MM.1S (cell line): ENCODE results near the gene BRF1.

Experiments
- EZH2 ChIP-seq: fragments of 300-600 bp; sonication (generic); optimal IDR thresholded peaks from 2 replicates; pipeline ENCODE3; 2017; ENCODE audit warnings: low read depth, mild to moderate bottlenecking, antibody characterized with exemption, low read length, mixed read lengths
- EZH2phosphoT487 ChIP-seq: fragments of 300-600 bp; sonication (generic); IDR thresholded peaks from 2 replicates; pipeline ENCODE4 v1.6.1; 2018; ENCODE audit warnings: antibody characterized with exemption, low read length
- TF ChIP-seq, protein P1 (sequence below): fragments of 300-600 bp; sonication (generic); IDR thresholded peaks from 2 replicates; pipeline ENCODE4 v1.5.1; 2016; ENCODE audit warnings: antibody characterized with exemption, low read length, mixed read lengths

DNA sequence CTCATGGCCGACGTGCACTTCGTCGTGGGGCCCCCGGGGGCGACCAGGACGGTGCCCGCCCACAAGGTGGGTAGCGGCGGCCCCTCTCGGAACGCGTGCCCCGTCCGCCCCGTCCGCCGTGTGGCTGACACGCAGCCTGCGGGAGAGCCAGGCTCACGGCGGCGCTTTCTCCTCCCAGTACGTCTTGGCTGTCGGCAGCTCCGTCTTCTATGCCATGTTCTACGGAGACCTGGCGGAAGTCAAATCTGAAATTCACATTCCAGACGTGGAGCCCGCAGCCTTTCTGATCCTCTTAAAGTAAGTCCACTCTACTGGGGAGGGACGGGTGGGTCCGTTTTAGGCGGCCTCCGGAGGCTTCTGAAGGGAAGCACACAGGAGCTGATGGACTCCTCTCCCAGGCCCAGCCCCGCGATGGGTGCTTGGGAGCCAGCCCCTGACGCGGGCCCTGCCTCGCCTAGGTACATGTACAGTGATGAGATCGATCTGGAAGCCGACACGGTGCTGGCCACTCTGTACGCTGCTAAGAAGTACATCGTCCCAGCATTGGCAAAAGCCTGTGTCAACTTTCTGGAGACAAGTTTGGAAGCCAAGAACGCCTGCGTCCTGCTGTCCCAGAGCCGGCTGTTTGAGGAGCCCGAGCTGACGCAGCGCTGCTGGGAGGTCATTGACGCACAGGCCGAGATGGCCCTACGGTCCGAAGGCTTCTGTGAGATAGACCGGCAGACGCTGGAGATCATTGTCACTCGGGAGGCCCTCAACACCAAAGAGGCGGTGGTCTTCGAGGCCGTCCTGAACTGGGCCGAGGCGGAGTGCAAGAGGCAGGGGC lies 51.4 kb downstream of the BRF1 start:
- no peak for TF ChIP-seq EZH2
- TF ChIP-seq, protein P1, sequence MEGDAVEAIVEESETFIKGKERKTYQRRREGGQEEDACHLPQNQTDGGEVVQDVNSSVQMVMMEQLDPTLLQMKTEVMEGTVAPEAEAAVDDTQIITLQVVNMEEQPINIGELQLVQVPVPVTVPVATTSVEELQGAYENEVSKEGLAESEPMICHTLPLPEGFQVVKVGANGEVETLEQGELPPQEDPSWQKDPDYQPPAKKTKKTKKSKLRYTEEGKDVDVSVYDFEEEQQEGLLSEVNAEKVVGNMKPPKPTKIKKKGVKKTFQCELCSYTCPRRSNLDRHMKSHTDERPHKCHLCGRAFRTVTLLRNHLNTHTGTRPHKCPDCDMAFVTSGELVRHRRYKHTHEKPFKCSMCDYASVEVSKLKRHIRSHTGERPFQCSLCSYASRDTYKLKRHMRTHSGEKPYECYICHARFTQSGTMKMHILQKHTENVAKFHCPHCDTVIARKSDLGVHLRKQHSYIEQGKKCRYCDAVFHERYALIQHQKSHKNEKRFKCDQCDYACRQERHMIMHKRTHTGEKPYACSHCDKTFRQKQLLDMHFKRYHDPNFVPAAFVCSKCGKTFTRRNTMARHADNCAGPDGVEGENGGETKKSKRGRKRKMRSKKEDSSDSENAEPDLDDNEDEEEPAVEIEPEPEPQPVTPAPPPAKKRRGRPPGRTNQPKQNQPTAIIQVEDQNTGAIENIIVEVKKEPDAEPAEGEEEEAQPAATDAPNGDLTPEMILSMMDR, result no peak
- TF ChIP-seq EZH2phosphoT487, result no peak
